Endodermal cell (in vitro differentiated cells): ENCODE data around the gene KCNH5. TPM values are rescaled to one million over a fixed set of nuclear protein-coding genes. Genes with fewer than 3 reads are reported as not detected.

ENCODE experiments used
- DNase-seq: peaks from one replicate; pipeline ENCODE4 v3.0.0-alpha.2; 2017
- H3K27ac ChIP-seq: 2 replicates; pipeline ENCODE4 v1.5.1; 2013; ENCODE audit warnings: mild to moderate bottlenecking, low read depth, low read length, moderate library complexity
- H3K27me3 ChIP-seq: 2 replicates; pipeline ENCODE4 v1.6.1; 2013; ENCODE audit warnings: mild to moderate bottlenecking, low read length, moderate library complexity; ENCODE audit not compliant: insufficient read depth, control insufficient read depth, poor library complexity, severe bottlenecking
- H3K36me3 ChIP-seq: 2 replicates; pipeline ENCODE4 v1.7.0; 2013; ENCODE audit warnings: mild to moderate bottlenecking, low read length, moderate library complexity; ENCODE audit not compliant: control insufficient read depth, insufficient read depth
- H3K4me1 ChIP-seq: one replicate; pipeline ENCODE4 v1.7.0; 2013; ENCODE audit warnings: low read length; ENCODE audit not compliant: control insufficient read depth, insufficient read depth
- H3K4me3 ChIP-seq: 2 replicates; pipeline ENCODE4 v1.5.1; 2013; ENCODE audit warnings: mild to moderate bottlenecking, low read length, moderate library complexity
- H3K9ac ChIP-seq: 2 replicates; pipeline ENCODE4 v1.6.1; 2013; ENCODE audit warnings: mild to moderate bottlenecking, low read length, moderate library complexity; ENCODE audit not compliant: poor library complexity, severe bottlenecking; ENCODE audit errors: extremely low read depth
- H3K9me3 ChIP-seq: 2 replicates; pipeline ENCODE4 v1.6.1; 2013; ENCODE audit warnings: mild to moderate bottlenecking, low read length, moderate library complexity; ENCODE audit not compliant: control insufficient read depth
- H3K27ac Mint-ChIP-seq: 2 replicates; pipeline ENCODE4 v1.8.0; 2020; ENCODE audit warnings: mixed read lengths
- H3K27me3 Mint-ChIP-seq: 2 replicates; pipeline ENCODE4 v1.8.0; 2021; ENCODE audit warnings: mild to moderate bottlenecking, mixed read lengths; ENCODE audit not compliant: insufficient read depth
- H3K36me3 Mint-ChIP-seq: 2 replicates; pipeline ENCODE4 v1.8.0; 2020; ENCODE audit warnings: low read depth, mixed read lengths
- H3K4me1 Mint-ChIP-seq: 2 replicates; pipeline ENCODE4 v1.8.0; 2020; ENCODE audit warnings: mixed read lengths
- H3K4me3 Mint-ChIP-seq: 2 replicates; pipeline ENCODE4 v1.8.0; 2020; ENCODE audit warnings: mild to moderate bottlenecking, moderate library complexity, mixed read lengths
- H3K9me3 Mint-ChIP-seq: 2 replicates; pipeline ENCODE4 v1.8.0; 2020; ENCODE audit warnings: mild to moderate bottlenecking, mixed read lengths
- WGBS, 2 experiments: methylation state at CpG; one replicate each; pipeline versions ENCODE4 v1.1.5 to v1.1.7; 2013; ENCODE audit warnings: missing lambda C conversion rate in 2 of 2, mixed read lengths in 1 of 2; ENCODE audit not compliant: insufficient coverage in 1 of 2, insufficient read length in 1 of 2; 5-methylcytosine and 5-hydroxymethylcytosine counted together
- total RNA-seq, 2 donors: library from RNA; stranded (reverse); fragmentation: NEBNext Ultra II Directional in 1 of 2; extraction: Animal tissue kit (Norgen Biotek cat#: 25700) in 1 of 2; gene quantifications; 2 replicates in 1 of 2; 3 replicates in 1 of 2; pipeline ENCODE4 v1.2.1, GENCODE V29; 2021
- TF ChIP-seq, protein P1 (sequence below): fragments of 200-600 bp; sonication (generic); conservative IDR thresholded peaks from 2 replicates; pipeline ENCODE4 v1.5.0; 2021; ENCODE audit warnings: antibody characterized with exemption, mild to moderate bottlenecking

KCNH5 gene
- total RNA-seq, 2 donors from 2014 or later = 2.5 to 3.9 TPM

GRCh38 chr14:62897771-62898170, 147.5 kb downstream of the KCNH5 start:
- Mint-ChIP-seq H3K36me3 (peaks cover 3% of the 10 kb centered on the region), H3K4me1 (peaks cover 25% of the 10 kb centered on the region), H3K27me3 (no peaks in the 10 kb centered on the region), H3K27ac (no peak overlapping the region), H3K4me3 (no peak overlapping the region), H3K9me3 (peaks cover 6% of the 10 kb centered on the region)
- DNase-seq = no peak
- 93% methylated on average over 1 of the region's 2 CpGs; no CpG with 5 or more reads in 1 of the 2 experiments for WGBS, 2 experiments
- no peak overlapping the region for H3K4me3 ChIP-seq
- no peaks in the 10 kb centered on the region for H3K36me3 ChIP-seq
- peaks cover 6% of the 10 kb centered on the region for H3K4me1 ChIP-seq
- no peak overlapping the region for H3K9ac ChIP-seq
- H3K27me3 ChIP-seq = no peaks in the 10 kb centered on the region
- H3K27ac ChIP-seq = no peak overlapping the region
- H3K9me3 ChIP-seq = no peaks in the 10 kb centered on the region
- TF ChIP-seq, protein P1, sequence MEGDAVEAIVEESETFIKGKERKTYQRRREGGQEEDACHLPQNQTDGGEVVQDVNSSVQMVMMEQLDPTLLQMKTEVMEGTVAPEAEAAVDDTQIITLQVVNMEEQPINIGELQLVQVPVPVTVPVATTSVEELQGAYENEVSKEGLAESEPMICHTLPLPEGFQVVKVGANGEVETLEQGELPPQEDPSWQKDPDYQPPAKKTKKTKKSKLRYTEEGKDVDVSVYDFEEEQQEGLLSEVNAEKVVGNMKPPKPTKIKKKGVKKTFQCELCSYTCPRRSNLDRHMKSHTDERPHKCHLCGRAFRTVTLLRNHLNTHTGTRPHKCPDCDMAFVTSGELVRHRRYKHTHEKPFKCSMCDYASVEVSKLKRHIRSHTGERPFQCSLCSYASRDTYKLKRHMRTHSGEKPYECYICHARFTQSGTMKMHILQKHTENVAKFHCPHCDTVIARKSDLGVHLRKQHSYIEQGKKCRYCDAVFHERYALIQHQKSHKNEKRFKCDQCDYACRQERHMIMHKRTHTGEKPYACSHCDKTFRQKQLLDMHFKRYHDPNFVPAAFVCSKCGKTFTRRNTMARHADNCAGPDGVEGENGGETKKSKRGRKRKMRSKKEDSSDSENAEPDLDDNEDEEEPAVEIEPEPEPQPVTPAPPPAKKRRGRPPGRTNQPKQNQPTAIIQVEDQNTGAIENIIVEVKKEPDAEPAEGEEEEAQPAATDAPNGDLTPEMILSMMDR = no peak

DNA sequence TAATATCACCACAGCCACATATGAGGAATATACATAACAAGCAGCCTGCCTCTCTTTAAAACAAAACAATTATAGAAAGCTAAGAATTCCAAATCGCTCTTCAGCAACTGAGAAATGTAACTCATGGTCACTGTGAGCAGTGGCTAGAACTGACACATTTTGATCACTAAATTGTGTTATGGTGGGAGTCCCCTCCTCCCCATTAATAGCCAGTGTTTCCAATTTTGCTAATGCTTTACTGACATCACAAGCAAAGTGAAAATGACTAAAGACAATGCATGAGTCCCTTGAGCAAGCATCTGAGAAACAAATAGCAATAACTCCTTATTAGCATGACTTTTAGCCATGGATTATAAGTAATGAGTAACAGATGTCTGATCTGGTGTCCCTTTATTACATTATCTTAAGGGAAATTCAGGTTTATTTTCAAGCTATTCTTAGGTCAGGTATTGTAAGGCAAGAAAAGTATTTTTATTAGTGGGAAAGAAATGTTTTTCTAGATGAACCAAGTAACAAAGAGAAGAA, 148.3 kb downstream of the KCNH5 start:
- Mint-ChIP-seq H3K4me3 (no peak overlapping the region), H3K27me3 (no peaks in the 10 kb centered on the region), H3K9me3 (peaks cover 6% of the 10 kb centered on the region), H3K27ac (no peak overlapping the region), H3K36me3 (peaks cover 2% of the 10 kb centered on the region), H3K4me1 (peaks cover 25% of the 10 kb centered on the region)
- Histone ChIP-seq H3K4me1 (peaks cover 6% of the 10 kb centered on the region), H3K9ac (no peak overlapping the region), H3K27me3 (no peaks in the 10 kb centered on the region), H3K36me3 (no peaks in the 10 kb centered on the region), H3K4me3 (no peak overlapping the region), H3K9me3 (no peaks in the 10 kb centered on the region), H3K27ac (no peak overlapping the region)
- 91 to 100% methylated on average over 1 of the region's 1 CpG for WGBS, 2 experiments
- DNase-seq = no peak
- TF ChIP-seq, protein P1 = no peak

GRCh38 chr14:62894736-62895135, 150.5 kb downstream of the KCNH5 start:
- peaks cover 1% of the 10 kb centered on the region for H3K36me3 Mint-ChIP-seq
- TF ChIP-seq, protein P1 = no peak
- peaks cover 25% of the 10 kb centered on the region for H3K4me1 Mint-ChIP-seq
- no peaks in the 10 kb centered on the region for H3K27me3 Mint-ChIP-seq
- no peak for DNase-seq
- H3K4me3 ChIP-seq = no peak overlapping the region
- H3K27ac ChIP-seq = no peak overlapping the region
- WGBS, 2 experiments = 100% methylated on average over 1 of the region's 1 CpG; no CpG with 5 or more reads in 1 of the 2 experiments
- no peak overlapping the region for H3K27ac Mint-ChIP-seq
- no peak overlapping the region for H3K9ac ChIP-seq
- H3K9me3 Mint-ChIP-seq = peaks cover 2% of the 10 kb centered on the region
- peaks cover 6% of the 10 kb centered on the region for H3K4me1 ChIP-seq
- no peaks in the 10 kb centered on the region for H3K36me3 ChIP-seq
- H3K4me3 Mint-ChIP-seq = no peak overlapping the region
- H3K27me3 ChIP-seq = no peaks in the 10 kb centered on the region
- no peaks in the 10 kb centered on the region for H3K9me3 ChIP-seq
